Measurements from ENCODE around the gene RNF40.

RNF40 gene

GRCh38 chr16:30767767-30768465, 5.8 kb downstream of the RNF40 start:
- Histone ChIP-seq H3K36me3 (ENCODE audit: insufficient read depth, low read depth, low read length) (peaks cover 98% of the 10 kb centered on the region), H3K9ac (ENCODE audit: low read depth, low read length) (no peak overlapping the region)

GRCh38 chr16:30768583-30769181, 6.6 kb downstream of the RNF40 start:
- Histone ChIP-seq H3K27ac (ENCODE audit: low read length) (no peak overlapping the region), H3K27me3 (ENCODE audit: insufficient read depth, low read length) (no peaks in the 10 kb centered on the region), H3K4me1 (ENCODE audit: insufficient read depth, low read length) (no peaks in the 10 kb centered on the region; the same call in 1 of the 2 replicates), H3K9me3 (ENCODE audit: insufficient read depth, low read depth, low read length) (no peaks in the 10 kb centered on the region), H3K36me3 (ENCODE audit: insufficient read depth, low read depth, low read length) (peaks cover 98% of the 10 kb centered on the region), H3K9ac (ENCODE audit: low read depth, low read length) (no peak overlapping the region), H3K4me3 (ENCODE audit: low read length) (no peak overlapping the region)

More at GRCh38 chr16:30767767-30768465, 5.8 kb downstream of the RNF40 start:
- H3K27me3 ChIP-seq (ENCODE audit: insufficient read depth, low read length) = no peaks in the 10 kb centered on the region
- H3K9me3 ChIP-seq (ENCODE audit: insufficient read depth, low read depth, low read length) = no peaks in the 10 kb centered on the region
- H3K4me3 ChIP-seq (ENCODE audit: low read length) = no peak overlapping the region
- H3K4me1 ChIP-seq (ENCODE audit: insufficient read depth, low read length) = no peaks in the 10 kb centered on the region; the same call in none of the 2 replicates
- H3K27ac ChIP-seq (ENCODE audit: low read length) = no peak overlapping the region

- Histone ChIP-seq H3K27me3 (ENCODE audit: insufficient read depth, low read length) (no peaks in the 10 kb centered on the region), H3K36me3 (ENCODE audit: insufficient read depth, low read depth, low read length) (peaks cover 98% of the 10 kb centered on the region), H3K9ac (ENCODE audit: low read depth, low read length) (no peak overlapping the region), H3K4me3 (ENCODE audit: low read length) (no peak overlapping the region), H3K4me1 (ENCODE audit: insufficient read depth, low read length) (no peaks in the 10 kb centered on the region), H3K27ac (ENCODE audit: low read length) (no peak overlapping the region), H3K9me3 (ENCODE audit: insufficient read depth, low read depth, low read length) (no peaks in the 10 kb centered on the region)
These were observed 7.4 kb downstream of the RNF40 start for GRCh38 chr16:30769379-30770089.

- no peak overlapping the region for H3K4me3 ChIP-seq (ENCODE audit: low read length)
- H3K27ac ChIP-seq (ENCODE audit: low read length) = no peak overlapping the region
- no peaks in the 10 kb centered on the region for H3K9me3 ChIP-seq (ENCODE audit: insufficient read depth, low read depth, low read length)
- no peak overlapping the region for H3K9ac ChIP-seq (ENCODE audit: low read depth, low read length)
- H3K4me1 ChIP-seq (ENCODE audit: insufficient read depth, low read length) = no peaks in the 10 kb centered on the region
- peaks cover 1% of the 10 kb centered on the region; the same call in 1 of the 2 replicates for H3K27me3 ChIP-seq (ENCODE audit: insufficient read depth, low read length)
- peaks cover 79% of the 10 kb centered on the region for H3K36me3 ChIP-seq (ENCODE audit: insufficient read depth, low read depth, low read length)
These were observed 9.6 kb downstream of the RNF40 start for GRCh38 chr16:30771726-30772125.

- no peak overlapping the region for H3K27ac ChIP-seq (ENCODE audit: low read length)
- peaks cover 7% of the 10 kb centered on the region; the same call in 1 of the 2 replicates for H3K27me3 ChIP-seq (ENCODE audit: insufficient read depth, low read length)
- H3K9ac ChIP-seq (ENCODE audit: low read depth, low read length) = no peak overlapping the region
- no peak overlapping the region for H3K4me3 ChIP-seq (ENCODE audit: low read length)
- peaks cover 2% of the 10 kb centered on the region; the same call in 1 of the 2 replicates for H3K4me1 ChIP-seq (ENCODE audit: insufficient read depth, low read length)
- H3K36me3 ChIP-seq (ENCODE audit: insufficient read depth, low read depth, low read length) = peaks cover 58% of the 10 kb centered on the region
- no peaks in the 10 kb centered on the region for H3K9me3 ChIP-seq (ENCODE audit: insufficient read depth, low read depth, low read length)
These were observed 11.7 kb downstream of the RNF40 start for GRCh38 chr16:30773826-30774225.

- H3K9me3 ChIP-seq (ENCODE audit: insufficient read depth, low read depth, low read length) = no peaks in the 10 kb centered on the region
- H3K4me3 ChIP-seq (ENCODE audit: low read length) = peak overlapping the region; percentile 89; the same call in 1 of the 2 replicates
- H3K27me3 ChIP-seq (ENCODE audit: insufficient read depth, low read length) = peaks cover 7% of the 10 kb centered on the region; the same call in 1 of the 2 replicates
- no peak overlapping the region for H3K27ac ChIP-seq (ENCODE audit: low read length)
- H3K9ac ChIP-seq (ENCODE audit: low read depth, low read length) = peak overlapping the region; percentile 93; the same call in 1 of the 2 replicates
- peaks cover 6% of the 10 kb centered on the region; the same call in 1 of the 2 replicates for H3K4me1 ChIP-seq (ENCODE audit: insufficient read depth, low read length)
- H3K36me3 ChIP-seq (ENCODE audit: insufficient read depth, low read depth, low read length) = peaks cover 50% of the 10 kb centered on the region
These were observed 12.4 kb downstream of the RNF40 start for GRCh38 chr16:30774367-30775130.

- H3K9ac ChIP-seq (ENCODE audit: low read depth, low read length) = peak overlapping the region; percentile 93; the same call in 1 of the 2 replicates
- peaks cover 7% of the 10 kb centered on the region; the same call in 1 of the 2 replicates for H3K27me3 ChIP-seq (ENCODE audit: insufficient read depth, low read length)
- H3K9me3 ChIP-seq (ENCODE audit: insufficient read depth, low read depth, low read length) = no peaks in the 10 kb centered on the region
- peak overlapping the region; percentile 89; the same call in 1 of the 2 replicates for H3K4me3 ChIP-seq (ENCODE audit: low read length)
- peaks cover 6% of the 10 kb centered on the region; the same call in 1 of the 2 replicates for H3K4me1 ChIP-seq (ENCODE audit: insufficient read depth, low read length)
- H3K36me3 ChIP-seq (ENCODE audit: insufficient read depth, low read depth, low read length) = peaks cover 45% of the 10 kb centered on the region
- H3K27ac ChIP-seq (ENCODE audit: low read length) = no peak overlapping the region
These were observed 12.9 kb downstream of the RNF40 start for GRCh38 chr16:30775131-30775391.

GRCh38 chr16:30775392-30776188, 13.5 kb downstream of the RNF40 start:
- peak overlapping the region; percentile 89 for H3K4me3 ChIP-seq (ENCODE audit: low read length)
- H3K9ac ChIP-seq (ENCODE audit: low read depth, low read length) = peak overlapping the region; percentile 93
- no peaks in the 10 kb centered on the region for H3K9me3 ChIP-seq (ENCODE audit: insufficient read depth, low read depth, low read length)
- peak overlapping the region; percentile 91 for H3K27ac ChIP-seq (ENCODE audit: low read length)
- peaks cover 40% of the 10 kb centered on the region for H3K36me3 ChIP-seq (ENCODE audit: insufficient read depth, low read depth, low read length)
- peaks cover 7% of the 10 kb centered on the region; the same call in 1 of the 2 replicates for H3K27me3 ChIP-seq (ENCODE audit: insufficient read depth, low read length)
- H3K4me1 ChIP-seq (ENCODE audit: insufficient read depth, low read length) = peaks cover 6% of the 10 kb centered on the region; the same call in 1 of the 2 replicates

- Histone ChIP-seq H3K27me3 (ENCODE audit: insufficient read depth, low read length) (peaks cover 7% of the 10 kb centered on the region; the same call in 1 of the 2 replicates), H3K4me3 (ENCODE audit: low read length) (no peak overlapping the region), H3K9me3 (ENCODE audit: insufficient read depth, low read depth, low read length) (no peaks in the 10 kb centered on the region), H3K4me1 (ENCODE audit: insufficient read depth, low read length) (peaks cover 6% of the 10 kb centered on the region; the same call in 1 of the 2 replicates), H3K27ac (ENCODE audit: low read length) (no peak overlapping the region), H3K36me3 (ENCODE audit: insufficient read depth, low read depth, low read length) (peaks cover 39% of the 10 kb centered on the region), H3K9ac (ENCODE audit: low read depth, low read length) (no peak overlapping the region)
These were observed 15.6 kb downstream of the RNF40 start for GRCh38 chr16:30777591-30778297.

- Histone ChIP-seq H3K9me3 (ENCODE audit: insufficient read depth, low read depth, low read length) (no peaks in the 10 kb centered on the region), H3K27ac (ENCODE audit: low read length) (no peak overlapping the region), H3K27me3 (ENCODE audit: insufficient read depth, low read length) (peaks cover 7% of the 10 kb centered on the region; the same call in 1 of the 2 replicates), H3K4me1 (ENCODE audit: insufficient read depth, low read length) (peaks cover 6% of the 10 kb centered on the region; the same call in 1 of the 2 replicates), H3K9ac (ENCODE audit: low read depth, low read length) (0 out of 2 replicates have a peak overlapping the region, but pooled peaks have one; percentile 6), H3K4me3 (ENCODE audit: low read length) (no peak overlapping the region), H3K36me3 (ENCODE audit: insufficient read depth, low read depth, low read length) (peaks cover 40% of the 10 kb centered on the region)
These were observed 16.6 kb downstream of the RNF40 start for GRCh38 chr16:30778549-30779244.

Data from iPS-20b (cell line).